ENCODE results near the gene SLC39A11. TPM values are rescaled to one million over a fixed set of nuclear protein-coding genes. Genes with fewer than 3 reads are reported as not detected.
"Not testable (repeated sequence)": the region's sequence is repeated elsewhere in the genome, so short reads cannot be mapped to it uniquely, and the experiment has no call there.

Gene SLC39A11
- total RNA-seq, 1 experiment from 2014 or later, result 24.8 TPM

GRCh38 chr17:72995008-72995656 lies 97.4 kb downstream of the SLC39A11 start:
- in situ Hi-C loops (cut with HindIII; ENCODE audit: low pct_unique_long_range_greater_than_20kb, low sequenced_read_pairs), result no loop called here
- DNase-seq (ENCODE audit: low read depth), result no peak

GRCh38 chr17:72992783-72993467 lies 99.6 kb downstream of the SLC39A11 start:
- in situ Hi-C loops (cut with HindIII; ENCODE audit: low pct_unique_long_range_greater_than_20kb, low sequenced_read_pairs); DNase-seq (ENCODE audit: low read depth): not testable (repeated sequence)

GRCh38 chr17:72991651-72992050 lies 100.8 kb downstream of the SLC39A11 start:
- DNase-seq (ENCODE audit: low read depth), result no peak
- in situ Hi-C loops (cut with HindIII; ENCODE audit: low pct_unique_long_range_greater_than_20kb, low sequenced_read_pairs), result no loop called here

- in situ Hi-C loops (cut with HindIII; ENCODE audit: low pct_unique_long_range_greater_than_20kb, low sequenced_read_pairs), result no loop called here
- DNase-seq (ENCODE audit: low read depth), result no peak
These were observed 103.3 kb downstream of the SLC39A11 start for GRCh38 chr17:72989074-72989610.

- DNase-seq (ENCODE audit: low read depth), result no peak
- in situ Hi-C loops (cut with HindIII; ENCODE audit: low pct_unique_long_range_greater_than_20kb, low sequenced_read_pairs), result no loop called here
These were observed 104.0 kb downstream of the SLC39A11 start for GRCh38 chr17:72988451-72988850.

- no peak for DNase-seq (ENCODE audit: low read depth)
- in situ Hi-C loops (cut with HindIII; ENCODE audit: low pct_unique_long_range_greater_than_20kb, low sequenced_read_pairs), result no loop called here
These were observed 105.3 kb downstream of the SLC39A11 start for GRCh38 chr17:72987166-72987565.

- DNase-seq (ENCODE audit: low read depth), result peak; percentile 30
- in situ Hi-C loops (cut with HindIII; ENCODE audit: low pct_unique_long_range_greater_than_20kb, low sequenced_read_pairs), result no loop called here
These were observed 106.4 kb downstream of the SLC39A11 start for GRCh38 chr17:72985882-72986720.

- in situ Hi-C loops (cut with HindIII; ENCODE audit: low pct_unique_long_range_greater_than_20kb, low sequenced_read_pairs), result no loop called here
- DNase-seq (ENCODE audit: low read depth), result no peak
These were observed 107.6 kb downstream of the SLC39A11 start for GRCh38 chr17:72984926-72985325.

- no peak for DNase-seq (ENCODE audit: low read depth)
- in situ Hi-C loops (cut with HindIII; ENCODE audit: low pct_unique_long_range_greater_than_20kb, low sequenced_read_pairs), result no loop called here
These were observed 108.2 kb downstream of the SLC39A11 start for GRCh38 chr17:72984145-72984925.

GRCh38 chr17:72982680-72983079 lies 109.8 kb downstream of the SLC39A11 start:
- in situ Hi-C loops (cut with HindIII; ENCODE audit: low pct_unique_long_range_greater_than_20kb, low sequenced_read_pairs), result no loop called here
- DNase-seq (ENCODE audit: low read depth), result no peak

- in situ Hi-C loops (cut with HindIII; ENCODE audit: low pct_unique_long_range_greater_than_20kb, low sequenced_read_pairs), result no loop called here
These were observed 113.8 kb downstream of the SLC39A11 start for GRCh38 chr17:72978593-72979218.

GRCh38 chr17:72977771-72978417 lies 114.6 kb downstream of the SLC39A11 start:
- no peak for DNase-seq (ENCODE audit: low read depth)
- in situ Hi-C loops (cut with HindIII; ENCODE audit: low pct_unique_long_range_greater_than_20kb, low sequenced_read_pairs), result no loop called here

More at GRCh38 chr17:72978593-72979218, 113.8 kb downstream of the SLC39A11 start:
- DNase-seq (ENCODE audit: low read depth), result no peak

- DNase-seq (ENCODE audit: low read depth), result peak; percentile 32
- in situ Hi-C loops (cut with HindIII; ENCODE audit: low pct_unique_long_range_greater_than_20kb, low sequenced_read_pairs), result no loop called here
These were observed 115.3 kb downstream of the SLC39A11 start for GRCh38 chr17:72976971-72977770.

- in situ Hi-C loops (cut with HindIII; ENCODE audit: low pct_unique_long_range_greater_than_20kb, low sequenced_read_pairs), result no loop called here
These were observed 117.0 kb downstream of the SLC39A11 start for GRCh38 chr17:72975509-72975908.

GRCh38 chr17:72974605-72975232 lies 117.8 kb downstream of the SLC39A11 start:
- DNase-seq (ENCODE audit: low read depth), result no peak
- in situ Hi-C loops (cut with HindIII; ENCODE audit: low pct_unique_long_range_greater_than_20kb, low sequenced_read_pairs), result no loop called here

More at GRCh38 chr17:72975509-72975908, 117.0 kb downstream of the SLC39A11 start:
- no peak for DNase-seq (ENCODE audit: low read depth)
